ENCODE data around the gene SELENON.
A peak's percentile ranks its signal among the peaks of the same experiment; 100 is the strongest.

Gene SELENON

DNA sequence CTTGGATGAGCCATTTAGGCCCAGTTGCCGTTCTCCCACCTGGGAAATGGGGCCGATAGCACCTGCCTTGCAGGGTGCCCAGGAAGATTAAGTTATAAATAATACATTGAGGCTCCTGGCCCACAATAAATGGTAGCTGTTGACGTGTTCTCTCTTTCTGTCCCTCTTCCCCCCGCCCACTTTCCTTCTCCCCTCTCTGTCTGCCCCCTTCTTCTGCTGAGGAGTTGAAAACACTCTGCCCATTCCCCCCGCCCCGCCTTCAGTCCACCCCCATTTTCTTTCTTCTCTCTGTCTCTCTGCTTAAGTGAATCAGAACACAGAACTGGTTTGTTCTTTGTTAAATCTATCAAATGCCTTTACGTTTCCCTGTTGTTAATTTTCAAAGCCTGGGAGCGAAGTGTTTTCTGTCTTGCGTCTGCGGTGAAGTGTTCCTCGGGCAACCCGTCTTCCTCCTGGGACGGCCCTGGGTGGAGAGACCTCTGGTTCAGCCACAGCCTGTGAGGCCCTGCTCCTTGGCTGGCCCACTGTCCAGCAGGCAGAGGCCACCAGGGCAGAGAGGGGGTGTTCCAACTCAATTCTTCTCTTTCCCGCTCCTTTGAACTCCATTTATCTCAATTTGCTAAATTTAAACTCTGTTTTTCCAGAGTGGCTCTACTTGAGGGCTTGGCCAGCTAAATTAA is 29.3 kb upstream of the SELENON start:
- DNase-seq = no peak

DNA sequence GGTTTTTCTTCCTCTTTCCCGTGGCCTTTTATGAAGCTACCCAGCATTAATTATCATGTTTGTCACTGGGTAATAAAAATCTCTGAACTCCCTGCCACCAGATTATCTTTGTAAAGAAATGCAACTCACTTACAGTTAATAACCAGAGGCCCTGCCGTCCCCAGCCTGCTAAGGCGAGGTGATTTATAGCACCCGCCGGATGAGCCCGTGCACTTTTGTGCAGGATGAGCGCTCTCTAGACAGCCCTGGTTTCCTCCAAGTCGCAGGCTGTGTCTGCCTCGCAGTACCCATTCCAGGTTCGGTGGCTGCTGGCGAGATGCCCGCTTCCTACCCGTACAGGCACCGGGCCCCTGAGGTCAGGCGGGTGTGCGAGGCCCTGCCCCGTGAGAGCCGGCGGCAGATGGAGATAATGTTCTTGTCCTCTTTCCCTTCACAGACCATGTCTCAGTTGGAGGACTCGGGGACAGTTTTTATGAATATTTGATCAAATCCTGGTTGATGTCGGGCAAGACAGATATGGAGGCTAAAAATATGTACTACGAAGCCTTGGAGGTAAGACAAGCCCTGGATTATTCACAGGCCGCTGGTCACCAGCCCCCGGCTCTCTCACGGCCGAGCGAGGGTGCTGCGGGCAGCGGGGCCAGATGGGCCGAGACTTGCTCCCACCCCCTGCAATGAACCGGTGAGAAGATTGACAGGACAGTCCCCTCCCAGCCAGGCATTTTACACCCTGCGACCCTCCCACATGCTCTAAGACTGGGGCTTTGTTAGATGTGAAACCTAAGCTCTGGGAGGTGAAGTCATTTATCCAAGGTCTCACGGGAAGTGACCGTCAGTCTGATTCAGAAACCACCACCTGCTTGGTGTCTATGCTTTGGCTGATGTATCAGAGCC is 28.5 kb upstream of the SELENON start:
- DNase-seq = no peak

GRCh38 chr1:25772164-25772563 is 27.8 kb upstream of the SELENON start:
- no peak for DNase-seq

GRCh38 chr1:25772692-25773245 is 27.2 kb upstream of the SELENON start:
- DNase-seq = no peak

DNA sequence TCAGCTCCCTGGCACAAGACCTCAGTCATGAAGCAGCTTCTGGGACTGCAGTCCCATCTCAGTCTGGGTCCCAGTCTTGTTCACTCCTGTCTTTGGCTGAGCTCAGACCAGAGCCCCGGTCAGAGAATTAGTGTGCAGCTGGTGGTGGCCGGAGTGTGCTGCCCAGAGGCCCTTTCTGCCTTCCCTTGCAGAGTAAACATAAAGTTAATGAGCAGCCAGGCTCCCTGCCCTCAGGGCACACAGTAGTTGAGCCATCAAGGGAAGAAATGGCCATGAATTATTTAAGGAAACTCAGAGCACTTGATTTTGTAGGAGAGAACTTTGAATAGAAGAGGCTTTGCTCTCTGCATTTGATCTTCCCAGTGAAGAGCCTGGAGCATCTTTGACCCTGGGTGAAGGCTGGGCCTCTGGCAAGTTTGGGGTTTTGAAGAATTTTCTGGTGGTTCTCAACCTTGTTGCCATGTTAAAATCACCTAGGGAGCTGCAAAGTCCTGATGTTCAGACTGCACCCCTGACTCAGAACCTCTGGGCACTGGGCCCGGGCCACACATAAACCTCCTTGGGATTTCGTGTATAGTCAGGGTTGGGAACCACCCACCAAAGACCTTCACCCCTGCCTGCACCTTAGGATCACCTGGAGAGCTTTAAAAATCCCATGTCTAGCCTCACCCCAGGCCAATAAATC is 26.4 kb upstream of the SELENON start:
- DNase-seq = peak in 1 of 2 donors; percentile 20

DNA sequence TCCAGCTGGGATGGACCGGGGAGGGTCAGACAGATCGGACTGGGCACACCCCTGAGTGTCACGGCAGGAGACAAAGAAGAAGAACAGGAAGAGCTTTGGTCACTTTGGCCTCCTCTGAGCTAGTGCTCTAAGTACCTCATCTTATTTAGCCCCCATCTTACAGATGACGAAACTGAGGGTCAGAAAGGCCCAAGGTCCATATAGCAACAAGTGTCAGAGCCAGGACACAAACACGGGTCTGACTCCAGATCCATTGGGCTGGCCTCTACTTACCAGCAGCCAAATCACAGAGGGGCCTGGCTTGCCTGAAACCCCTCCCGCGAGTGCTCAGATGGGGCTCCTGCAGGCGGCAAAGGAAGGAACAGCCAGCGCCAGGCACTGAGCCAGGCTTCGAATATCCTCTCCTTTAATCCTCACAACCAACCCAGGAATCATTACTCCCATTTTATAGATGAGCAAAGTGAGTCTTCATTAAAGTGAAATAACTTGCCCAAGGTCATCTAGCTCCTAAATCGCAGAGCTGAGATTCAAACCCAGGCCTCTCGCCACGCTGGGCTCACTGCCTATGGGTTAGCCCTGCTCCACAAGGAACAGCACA is 25.7 kb upstream of the SELENON start:
- no peak for DNase-seq

- no peak for DNase-seq
These were observed 24.8 kb upstream of the SELENON start for GRCh38 chr1:25774921-25775771.

GRCh38 chr1:25779388-25779787 is 20.6 kb upstream of the SELENON start:
- no peak for DNase-seq

GRCh38 chr1:25779894-25780293 is 20.1 kb upstream of the SELENON start:
- no peak for DNase-seq

DNA sequence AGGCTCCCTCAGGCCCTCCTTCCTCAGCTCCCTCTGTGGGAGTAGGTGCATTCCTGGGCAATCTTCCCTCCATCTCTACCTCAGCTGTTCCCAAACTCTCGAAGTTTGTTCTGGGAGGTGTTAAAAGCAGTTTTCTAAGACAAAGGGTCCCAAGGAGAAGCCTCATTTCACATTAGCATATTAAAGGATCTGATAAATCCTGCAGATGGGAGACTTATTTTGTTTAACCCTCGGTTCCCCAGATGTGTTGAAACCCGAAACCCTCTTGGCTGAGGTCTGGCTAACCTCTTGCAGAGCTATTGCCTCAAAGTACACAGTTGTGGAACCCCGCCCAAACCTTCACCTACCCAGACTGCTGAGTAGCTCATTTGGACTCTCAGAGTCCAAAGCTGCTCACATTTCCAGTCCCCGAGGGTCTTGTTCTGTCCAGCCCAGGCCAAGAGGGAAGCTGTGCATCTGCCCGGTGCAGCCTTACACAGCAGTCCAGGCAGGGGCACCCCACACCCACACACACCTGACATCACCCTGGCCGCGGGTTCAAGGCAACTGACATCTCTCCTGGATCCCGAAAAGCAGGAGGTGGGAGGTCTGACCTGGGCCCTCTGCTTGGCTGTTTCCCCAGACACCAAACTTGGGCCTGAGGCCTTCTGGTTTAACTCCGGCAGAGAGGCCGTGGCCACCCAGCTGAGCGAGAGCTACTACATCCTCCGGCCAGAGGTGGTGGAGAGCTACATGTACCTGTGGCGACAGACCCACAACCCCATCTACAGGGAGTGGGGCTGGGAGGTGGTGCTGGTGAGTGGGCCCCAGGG is 19.5 kb upstream of the SELENON start:
- no peak for DNase-seq

DNA sequence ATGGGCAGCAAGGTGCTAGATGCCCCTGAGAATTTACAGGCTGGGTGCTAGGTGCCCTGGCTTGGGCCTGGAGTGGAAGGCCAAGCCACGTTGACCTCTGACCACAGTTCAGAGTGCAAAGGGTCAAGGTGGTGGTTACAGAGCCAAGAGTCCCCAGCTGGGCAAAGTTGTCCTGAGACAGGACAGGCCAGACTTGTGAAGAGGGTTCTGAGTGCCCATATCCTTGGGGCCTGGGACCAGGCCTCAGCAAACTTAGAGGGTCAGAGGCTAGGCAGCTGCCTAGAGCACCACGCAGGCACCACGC is 18.9 kb upstream of the SELENON start:
- DNase-seq = no peak

- no peak for DNase-seq
These were observed 17.3 kb upstream of the SELENON start for GRCh38 chr1:25782608-25783201.

GRCh38 chr1:25784575-25785051 is 15.4 kb upstream of the SELENON start:
- no peak for DNase-seq

- DNase-seq = no peak
These were observed 14.5 kb upstream of the SELENON start for GRCh38 chr1:25785333-25786067.

- DNase-seq = peak in 1 of 2 donors; percentile 15
These were observed 12.9 kb upstream of the SELENON start for GRCh38 chr1:25786887-25787759.

- DNase-seq = no peak
These were observed 12.2 kb upstream of the SELENON start for GRCh38 chr1:25787760-25788166.

GRCh38 chr1:25790472-25790871 is 9.5 kb upstream of the SELENON start:
- no peak for DNase-seq

DNA sequence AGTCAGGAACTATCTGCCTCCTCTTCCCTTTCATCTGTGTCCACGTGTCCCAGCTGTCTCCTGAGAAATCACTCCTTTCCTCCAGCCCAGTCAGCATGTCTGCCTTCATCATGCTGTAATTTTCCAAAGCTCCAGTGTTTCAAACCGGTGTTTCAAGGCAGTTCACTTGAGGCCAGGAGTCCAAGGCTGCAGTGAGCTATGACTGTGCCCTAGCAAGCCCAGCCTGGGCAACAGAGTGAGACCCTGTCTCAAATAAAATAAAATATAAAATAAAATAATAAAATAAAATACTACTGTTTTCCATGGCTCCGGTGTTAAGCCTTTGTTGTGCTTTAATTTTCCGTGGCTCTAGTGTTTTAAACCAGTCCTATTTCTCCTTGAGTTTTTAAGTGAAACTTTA is 7.9 kb upstream of the SELENON start:
- no peak for DNase-seq
